IPS DF 19.7 (cell line): ENCODE measurements around the gene ADSL.

Experiments
- DNase-seq: peaks from one replicate; pipeline ENCODE4 v3.0.0-alpha.2; 2013; ENCODE audit warnings: low read depth, low spot score

The ADSL gene

GRCh38 chr22:40405178-40406062 lies 59.1 kb downstream of the ADSL start:
- no peak for DNase-seq

DNA sequence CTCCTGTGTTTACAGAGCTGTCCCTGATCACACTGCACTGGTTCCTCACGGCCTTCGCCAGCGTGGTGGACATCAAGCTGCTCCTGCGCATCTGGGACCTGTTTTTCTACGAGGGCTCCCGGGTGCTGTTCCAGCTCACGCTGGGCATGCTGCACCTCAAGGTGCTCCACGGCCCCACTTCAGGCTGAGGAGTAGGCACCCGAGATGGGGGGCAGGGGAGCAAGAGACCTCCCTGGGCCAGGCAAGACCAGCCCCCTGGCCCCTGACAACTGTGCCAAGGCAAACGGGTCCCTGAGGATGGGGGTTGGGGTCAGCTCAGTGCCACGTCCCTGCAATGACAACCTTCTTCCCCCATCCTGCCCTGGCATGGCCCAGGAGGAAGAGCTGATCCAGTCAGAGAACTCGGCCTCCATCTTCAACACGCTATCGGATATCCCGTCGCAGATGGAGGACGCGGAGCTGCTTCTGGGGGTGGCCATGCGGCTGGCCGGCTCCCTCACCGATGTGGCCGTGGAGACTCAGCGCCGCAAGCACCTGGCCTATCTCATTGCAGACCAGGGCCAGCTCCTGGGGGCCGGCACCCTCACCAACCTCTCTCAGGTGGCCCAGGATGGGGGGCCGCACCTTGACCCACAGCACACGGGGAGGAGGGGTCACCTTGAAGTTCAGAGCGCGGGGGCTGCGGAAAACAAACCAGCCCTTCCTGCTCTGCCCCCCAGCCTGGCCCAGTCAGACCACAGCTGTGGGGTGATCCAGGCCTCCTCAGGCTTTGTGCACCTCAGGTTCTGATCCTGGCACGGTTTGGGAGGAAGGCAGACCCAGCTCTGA lies 60.0 kb downstream of the ADSL start:
- DNase-seq = no peak

DNA sequence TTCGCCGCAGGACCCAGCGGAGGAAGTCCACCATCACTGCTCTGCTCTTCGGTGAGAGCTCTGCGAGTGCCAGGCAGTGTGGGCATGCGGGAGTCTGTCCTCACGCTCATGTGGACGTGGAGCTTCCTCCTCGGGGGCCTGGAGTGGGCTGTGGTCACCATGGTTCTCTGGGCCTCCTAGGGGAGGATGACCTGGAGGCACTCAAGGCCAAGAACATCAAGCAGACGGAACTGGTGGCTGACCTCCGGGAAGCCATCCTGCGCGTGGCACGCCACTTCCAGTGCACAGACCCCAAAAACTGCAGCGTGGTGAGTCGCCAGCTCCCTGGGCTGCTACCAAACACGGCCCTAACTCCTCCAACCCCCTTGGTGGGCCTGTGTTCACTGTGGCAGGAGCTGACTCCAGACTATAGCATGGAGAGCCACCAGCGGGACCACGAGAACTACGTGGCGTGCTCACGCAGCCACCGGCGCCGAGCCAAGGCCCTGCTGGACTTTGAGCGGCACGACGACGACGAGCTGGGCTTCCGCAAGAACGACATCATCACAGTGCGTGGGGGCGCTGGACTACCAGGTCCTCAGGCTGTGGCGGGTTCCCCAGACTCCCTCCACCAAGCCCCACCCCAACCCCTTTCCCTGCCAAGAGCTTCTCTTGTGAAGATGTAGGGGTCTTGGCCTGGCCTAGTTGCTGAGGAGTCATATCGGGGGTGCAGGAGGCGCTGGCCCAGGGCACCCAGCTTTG lies 60.9 kb downstream of the ADSL start:
- no peak for DNase-seq

- DNase-seq = no peak
Measured at GRCh38 chr22:40407831-40408717, 61.8 kb downstream of the ADSL start.

DNA sequence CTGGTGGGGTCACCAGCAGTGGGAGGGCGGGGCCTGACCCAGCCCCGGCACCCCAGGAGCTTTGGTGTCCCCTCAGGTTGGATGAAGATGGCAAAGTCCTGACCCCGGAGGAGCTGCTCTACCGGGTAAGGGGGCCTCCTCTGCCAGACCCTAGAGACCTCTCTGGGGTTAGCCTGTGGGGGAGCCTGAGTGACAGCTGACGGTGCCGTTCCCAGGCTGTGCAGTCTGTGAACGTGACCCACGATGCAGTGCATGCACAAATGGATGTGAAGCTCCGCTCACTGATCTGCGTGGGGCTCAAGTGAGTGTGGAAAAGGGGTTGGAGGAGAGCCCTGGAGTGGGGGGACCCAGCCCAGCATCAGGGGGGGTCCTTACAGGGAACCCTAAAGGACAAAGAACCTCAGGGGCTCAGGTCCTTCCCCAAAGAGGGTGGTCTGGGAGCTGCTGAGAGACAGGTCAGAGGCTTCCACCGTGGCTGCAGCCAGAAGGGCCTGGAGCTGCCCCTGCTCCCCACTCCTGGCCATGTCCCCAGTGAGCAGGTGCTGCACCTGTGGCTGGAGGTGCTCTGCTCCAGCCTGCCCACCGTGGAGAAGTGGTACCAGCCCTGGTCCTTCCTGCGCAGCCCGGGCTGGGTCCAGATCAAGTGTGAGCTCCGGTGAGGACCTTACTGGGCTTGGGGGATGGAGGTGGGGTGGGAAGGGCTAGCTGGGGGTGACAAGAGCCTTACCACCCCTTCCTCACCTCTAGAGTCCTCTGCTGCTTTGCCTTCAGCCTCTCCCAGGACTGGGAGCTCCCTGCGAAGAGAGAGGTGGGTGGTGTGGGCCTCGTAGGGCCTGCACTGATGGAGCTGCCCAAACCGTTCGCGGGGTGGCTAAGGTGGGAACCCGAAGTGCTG lies 62.7 kb downstream of the ADSL start:
- no peak for DNase-seq

- no peak for DNase-seq
Measured at GRCh38 chr22:40409613-40410113, 63.4 kb downstream of the ADSL start.

GRCh38 chr22:40410272-40410671 lies 64.0 kb downstream of the ADSL start:
- no peak for DNase-seq

DNA sequence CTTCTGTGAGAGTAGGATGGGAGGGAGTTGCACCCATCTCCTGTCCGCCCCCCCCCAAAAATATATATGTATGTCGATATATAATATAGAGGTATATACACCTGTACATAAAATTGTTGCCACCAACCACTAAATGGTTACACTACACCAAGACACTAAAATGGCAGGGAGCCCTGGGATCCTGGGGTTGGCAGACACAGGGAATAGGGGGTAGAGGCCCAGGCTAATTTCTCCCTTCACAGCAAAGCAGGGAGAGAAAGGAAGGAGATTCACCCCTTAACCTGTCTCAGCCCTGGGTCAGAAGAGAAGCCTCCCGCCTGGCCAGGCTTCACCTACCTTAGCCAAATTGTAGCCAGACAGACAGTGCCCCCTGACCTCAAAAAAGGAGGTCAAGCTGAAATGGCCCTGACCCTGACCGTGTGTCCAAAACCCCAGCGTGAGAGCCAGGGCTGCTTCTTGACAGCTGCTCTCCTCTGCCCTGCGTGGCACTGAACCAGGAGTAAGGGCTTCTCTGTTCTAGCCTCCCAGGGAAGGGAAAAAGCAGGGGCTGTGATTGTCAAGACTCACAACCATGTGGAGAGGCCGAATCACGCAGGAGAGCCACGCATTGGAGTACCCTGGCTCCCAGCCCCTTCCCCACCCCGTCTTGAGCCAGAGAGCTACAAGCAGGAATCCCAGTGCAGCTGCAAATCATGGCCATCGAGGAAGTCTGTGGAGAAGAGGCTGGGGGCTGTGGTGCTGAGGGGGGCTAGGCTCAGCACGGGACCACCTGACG lies 64.6 kb downstream of the ADSL start:
- no peak for DNase-seq

GRCh38 chr22:40411506-40411861 lies 65.2 kb downstream of the ADSL start:
- no peak for DNase-seq

DNA sequence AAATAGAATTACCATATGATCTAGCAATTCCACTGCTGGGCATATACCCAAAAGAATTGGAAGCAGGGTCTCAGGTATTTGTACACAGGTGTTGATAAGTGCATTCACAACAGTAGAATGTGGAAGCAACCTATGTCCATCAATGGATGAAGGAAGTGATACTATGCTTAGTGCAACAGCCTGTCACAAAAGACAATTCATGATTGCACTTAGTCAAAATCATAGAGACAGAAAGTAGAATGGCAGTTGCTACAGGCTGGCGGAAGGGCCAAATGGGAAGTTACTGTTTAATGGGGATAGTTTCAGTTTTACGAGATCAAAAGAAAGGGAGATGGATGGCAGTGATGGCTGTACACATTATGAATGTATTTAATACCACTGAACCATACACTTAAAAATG lies 66.1 kb downstream of the ADSL start:
- DNase-seq = no peak

DNA sequence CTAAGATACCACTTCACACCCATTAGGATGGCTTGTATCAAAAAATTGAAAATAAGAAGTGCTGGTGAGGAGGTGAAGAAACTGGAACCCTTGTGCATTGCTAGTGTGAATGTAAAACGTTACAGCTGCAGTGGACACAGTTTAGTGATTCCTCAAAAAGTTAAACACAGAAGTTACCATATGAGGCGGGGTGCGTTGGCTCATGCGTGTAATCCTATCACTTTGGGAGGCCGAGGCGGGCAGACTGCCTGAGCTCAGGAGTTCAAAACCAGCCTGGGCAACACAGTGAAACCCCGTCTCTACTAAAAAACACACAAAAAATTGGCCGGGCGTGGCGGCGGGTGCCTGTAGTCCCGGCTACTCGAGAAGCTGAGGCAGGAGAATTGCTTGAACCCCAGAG lies 67.6 kb downstream of the ADSL start:
- no peak for DNase-seq

- DNase-seq = no peak
Measured at GRCh38 chr22:40414311-40414710, 68.0 kb downstream of the ADSL start.

DNA sequence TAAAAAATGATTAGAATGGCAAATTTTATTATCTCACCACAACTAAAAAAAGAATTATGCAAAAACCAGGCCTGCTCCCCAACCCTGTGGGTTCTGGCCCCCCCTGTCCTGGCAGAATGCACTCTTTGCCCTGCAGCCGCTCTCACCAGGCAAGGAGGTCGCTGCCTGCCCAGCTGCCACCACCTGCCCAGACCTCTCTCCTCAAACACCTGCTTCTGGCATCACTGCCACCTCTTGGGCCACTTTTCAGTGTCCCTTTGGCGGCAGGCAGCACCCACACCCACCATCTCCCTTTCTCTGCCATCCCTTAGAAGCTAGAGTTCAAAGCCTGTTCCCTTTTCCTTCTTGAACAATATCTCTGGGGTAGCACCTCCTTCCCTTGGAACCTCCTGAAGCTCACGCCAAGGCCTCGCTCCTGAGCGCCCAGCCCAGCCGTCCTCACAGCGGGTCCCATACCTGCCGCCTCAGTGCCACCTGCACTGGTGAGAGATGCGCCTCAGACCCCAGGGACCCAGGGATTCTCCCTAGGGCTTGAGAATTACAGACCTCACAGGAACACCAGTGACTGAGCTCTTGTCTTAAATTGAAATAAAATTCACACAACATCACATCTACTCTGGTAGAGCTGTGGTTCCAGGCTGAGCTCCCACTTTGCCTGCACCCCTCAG lies 68.7 kb downstream of the ADSL start:
- DNase-seq = no peak

GRCh38 chr22:40415531-40416266 lies 69.4 kb downstream of the ADSL start:
- DNase-seq = no peak

DNA sequence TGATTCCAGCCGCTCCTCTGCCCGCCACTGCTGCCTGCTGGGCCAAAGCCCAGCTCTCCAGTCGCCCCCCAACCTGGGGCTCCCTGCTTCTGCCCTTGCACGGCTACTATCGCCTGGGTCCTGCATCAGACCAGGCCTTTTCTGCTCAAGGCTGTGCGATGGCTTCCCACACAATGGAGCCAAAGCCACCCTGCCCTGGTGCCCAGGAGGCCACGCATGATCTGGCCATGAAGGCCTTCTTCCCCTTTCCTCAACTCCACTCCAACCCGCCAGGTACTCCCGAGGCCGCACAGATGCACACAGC lies 69.9 kb downstream of the ADSL start:
- DNase-seq = no peak

DNA sequence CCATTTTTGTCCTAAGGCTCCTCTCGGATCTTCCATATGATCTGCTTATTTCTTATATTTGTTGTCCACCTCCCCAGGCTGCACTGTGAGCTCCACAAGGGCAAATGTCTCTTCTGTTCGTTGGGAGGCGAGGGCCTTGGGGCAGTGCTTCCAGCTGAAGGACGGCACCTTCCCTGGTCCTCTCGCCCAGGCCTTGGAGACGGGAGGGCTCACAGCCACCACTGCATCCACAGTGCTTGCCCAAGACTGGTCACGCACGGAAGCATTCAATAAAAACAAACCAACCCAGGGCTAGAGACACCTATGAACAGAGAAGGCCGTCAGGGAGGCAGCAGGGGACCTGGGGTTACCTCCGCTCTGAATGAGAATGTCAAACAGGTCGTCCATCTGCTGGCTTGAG lies 70.3 kb downstream of the ADSL start:
- DNase-seq = no peak

GRCh38 chr22:40417041-40417440 lies 70.7 kb downstream of the ADSL start:
- no peak for DNase-seq

GRCh38 chr22:40417881-40418280 lies 71.6 kb downstream of the ADSL start:
- DNase-seq = no peak
